Smooth muscle cell (in vitro differentiated cells): ENCODE data around the gene PTPN12. TPM values are rescaled to one million over a fixed set of nuclear protein-coding genes. Genes with fewer than 3 reads are reported as not detected.
A peak's percentile ranks its signal among the peaks of the same experiment; 100 is the strongest.

ENCODE experiments used
- DNase-seq: peaks from one replicate; lab custom pipeline; 2025; ENCODE audit not compliant: unreplicated experiment; lab: John Stamatoyannopoulos, UW
- H2AFZ ChIP-seq: fragments of 200-600 bp; sonication (generic); 2 replicates; pipeline ENCODE4 v1.6.0; 2016; ENCODE audit warnings: antibody characterized with exemption, low read depth, mild to moderate bottlenecking
- H3F3A ChIP-seq: fragments of 200-600 bp; sonication (generic); 2 replicates; pipeline ENCODE4 v1.6.0; 2017; ENCODE audit warnings: antibody characterized with exemption, low read depth
- H3K27ac ChIP-seq: fragments of 200-600 bp; sonication (generic); 2 replicates; pipeline ENCODE4 v1.5.1; 2016; ENCODE audit warnings: low read depth, mild to moderate bottlenecking
- H3K27me3 ChIP-seq: fragments of 200-600 bp; sonication (generic); 2 replicates; pipeline ENCODE4 v1.6.1; 2016; ENCODE audit warnings: low read depth, mild to moderate bottlenecking
- H3K36me3 ChIP-seq: fragments of 200-600 bp; sonication (generic); 2 replicates; pipeline ENCODE4 v1.5.1; 2016; ENCODE audit warnings: low read depth
- H3K4me1 ChIP-seq: fragments of 200-600 bp; sonication (generic); 2 replicates; pipeline ENCODE4 v1.5.1; 2016; ENCODE audit warnings: low read depth
- H3K4me2 ChIP-seq: fragments of 200-600 bp; sonication (generic); 2 replicates; pipeline ENCODE4 v1.6.0; 2016; ENCODE audit warnings: mild to moderate bottlenecking
- H3K4me3 ChIP-seq: fragments of 200-600 bp; sonication (generic); 2 replicates; pipeline ENCODE4 v1.5.1; 2016; ENCODE audit warnings: mild to moderate bottlenecking
- H3K79me2 ChIP-seq: fragments of 200-600 bp; sonication (generic); 2 replicates; pipeline ENCODE4 v1.6.0; 2016; ENCODE audit warnings: low read depth, mild to moderate bottlenecking
- H3K9ac ChIP-seq: fragments of 200-600 bp; sonication (generic); 2 replicates; pipeline ENCODE4 v1.6.0; 2016; ENCODE audit warnings: low read depth
- H3K9me3 ChIP-seq: fragments of 200-600 bp; sonication (generic); replicated peaks from 2 replicates; pipeline ENCODE4 v1.5.1; 2016; ENCODE audit warnings: low read depth
- H4K20me1 ChIP-seq: fragments of 200-600 bp; sonication (generic); 2 replicates; pipeline ENCODE4 v1.6.0; 2016; ENCODE audit warnings: low read depth
- WGBS: methylation state at CpG from one replicate; pipeline ENCODE4 v1.1.7; 2016; ENCODE audit warnings: low lambda C conversion rate; 5-methylcytosine and 5-hydroxymethylcytosine counted together
- polyA plus RNA-seq: library from polyadenylated mRNA; unstranded; fragments of >200 nt; fragmentation: Nextera tagmentation; extraction: Ambion mirVana; gene quantifications from 2 replicates; pipeline ENCODE4 v1.2.1, GENCODE V29; 2016
- total RNA-seq: library from RNA; depleted of rRNA; stranded (reverse); fragments of >200 nt; gene quantifications from 2 replicates; pipeline ENCODE4 v1.2.3, GENCODE V29; 2014
- TF ChIP-seq, protein P1 (sequence below): fragments of 200-600 bp; sonication (generic); IDR thresholded peaks from 2 replicates; pipeline ENCODE4 v1.5.1; 2017; ENCODE audit warnings: borderline replicate concordance, mild to moderate bottlenecking, antibody characterized with exemption; ENCODE audit not compliant: insufficient read depth, poor library complexity, severe bottlenecking

The PTPN12 gene
- 82.9 and 85.2 TPM in 2 replicates for total RNA-seq
- 12.3 and 20.7 TPM in 2 replicates for polyA plus RNA-seq

DNA sequence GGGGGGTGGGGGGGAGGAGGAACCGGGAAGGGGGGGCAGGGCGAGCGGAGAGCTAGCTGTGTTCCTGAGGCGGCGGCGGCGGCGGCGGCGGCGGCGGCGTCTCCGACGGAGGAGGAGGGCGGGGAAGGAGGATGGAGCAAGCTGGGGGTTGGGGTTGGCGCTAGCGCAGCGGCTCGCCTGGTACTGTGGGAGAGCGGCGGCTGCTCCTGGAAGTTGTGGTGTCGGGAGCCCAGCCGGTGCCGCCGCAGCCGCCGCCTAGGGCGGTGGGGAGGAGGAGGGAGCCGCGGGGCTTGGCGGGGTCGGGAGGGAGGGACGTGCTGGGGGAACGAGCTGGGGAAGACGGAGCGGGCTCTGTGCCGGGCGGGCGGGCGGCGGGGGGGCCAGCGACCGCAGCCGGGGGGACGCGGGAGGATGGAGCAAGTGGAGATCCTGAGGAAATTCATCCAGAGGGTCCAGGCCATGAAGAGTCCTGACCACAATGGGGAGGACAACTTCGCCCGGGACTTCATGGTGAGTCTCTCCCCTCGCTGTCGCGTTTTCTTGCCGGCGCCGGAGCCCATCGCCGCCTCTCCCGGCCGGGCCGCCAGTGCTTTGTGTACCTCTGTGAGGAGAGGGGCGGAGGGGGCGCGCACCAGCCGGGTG is at the start of gene PTPN12:
Gene PTPN12 (plus strand): TSS at position 160 of the 642 bp plus-strand sequence. CDS start 252 bp downstream, at position 412.
- peak within 1 kb of the TSS; percentile 92 for H3K4me2 ChIP-seq
- H3K27ac ChIP-seq = peak within 1 kb of the TSS; percentile 91
- peak within 1 kb of the TSS; percentile 90 for H3K9ac ChIP-seq
- H4K20me1 ChIP-seq = peaks cover 36% of the 10 kb centered on the region
- H3F3A ChIP-seq = peaks cover 10% of the 10 kb centered on the region
- no peaks in the 10 kb centered on the region for H3K27me3 ChIP-seq
- 0% methylated on average over 22 of the region's 64 CpGs for WGBS
- TF ChIP-seq, protein P1, sequence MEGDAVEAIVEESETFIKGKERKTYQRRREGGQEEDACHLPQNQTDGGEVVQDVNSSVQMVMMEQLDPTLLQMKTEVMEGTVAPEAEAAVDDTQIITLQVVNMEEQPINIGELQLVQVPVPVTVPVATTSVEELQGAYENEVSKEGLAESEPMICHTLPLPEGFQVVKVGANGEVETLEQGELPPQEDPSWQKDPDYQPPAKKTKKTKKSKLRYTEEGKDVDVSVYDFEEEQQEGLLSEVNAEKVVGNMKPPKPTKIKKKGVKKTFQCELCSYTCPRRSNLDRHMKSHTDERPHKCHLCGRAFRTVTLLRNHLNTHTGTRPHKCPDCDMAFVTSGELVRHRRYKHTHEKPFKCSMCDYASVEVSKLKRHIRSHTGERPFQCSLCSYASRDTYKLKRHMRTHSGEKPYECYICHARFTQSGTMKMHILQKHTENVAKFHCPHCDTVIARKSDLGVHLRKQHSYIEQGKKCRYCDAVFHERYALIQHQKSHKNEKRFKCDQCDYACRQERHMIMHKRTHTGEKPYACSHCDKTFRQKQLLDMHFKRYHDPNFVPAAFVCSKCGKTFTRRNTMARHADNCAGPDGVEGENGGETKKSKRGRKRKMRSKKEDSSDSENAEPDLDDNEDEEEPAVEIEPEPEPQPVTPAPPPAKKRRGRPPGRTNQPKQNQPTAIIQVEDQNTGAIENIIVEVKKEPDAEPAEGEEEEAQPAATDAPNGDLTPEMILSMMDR = no peak
- DNase-seq = no peak
- peak within 1 kb of the TSS; percentile 90 for H2AFZ ChIP-seq
- H3K36me3 ChIP-seq = no peaks in the 10 kb centered on the region
- peaks cover 22% of the 10 kb centered on the region for H3K4me1 ChIP-seq
- no peaks in the 10 kb centered on the region for H3K9me3 ChIP-seq
- H3K4me3 ChIP-seq = peak within 1 kb of the TSS; percentile 93
- peaks cover 50% of the 10 kb centered on the region for H3K79me2 ChIP-seq

DNA sequence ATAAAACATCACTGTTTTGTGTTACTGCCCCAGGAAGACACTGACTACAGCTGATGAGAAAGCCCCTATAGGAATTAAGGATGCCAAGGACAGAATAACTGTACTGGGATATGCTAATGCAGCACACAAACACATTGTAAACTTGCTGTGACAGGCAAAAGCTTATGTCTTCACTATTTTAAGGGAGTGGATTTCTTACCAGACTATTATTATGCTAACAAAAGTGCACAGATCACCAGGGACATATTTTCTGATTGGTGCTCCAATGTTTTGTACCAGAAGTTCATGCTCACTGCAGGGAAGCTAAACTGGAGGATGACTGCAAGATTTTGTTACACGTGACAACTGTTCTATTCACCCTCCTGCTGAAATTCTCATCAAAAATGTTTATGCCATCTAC is 48.1 kb upstream of the PTPN12 start:
- H3K36me3 ChIP-seq = no peaks in the 10 kb centered on the region
- H3K79me2 ChIP-seq = no peaks in the 10 kb centered on the region
- no peaks in the 10 kb centered on the region for H4K20me1 ChIP-seq
- TF ChIP-seq, protein P1 = no peak
- DNase-seq = no peak
- no peaks in the 10 kb centered on the region for H3F3A ChIP-seq
- no peaks in the 10 kb centered on the region for H3K4me1 ChIP-seq
- H3K9ac ChIP-seq = no peak overlapping the region
- H3K27ac ChIP-seq = no peak overlapping the region
- H3K27me3 ChIP-seq = no peaks in the 10 kb centered on the region
- 89% methylated on average over 1 of the region's 1 CpG for WGBS
- no peak overlapping the region for H2AFZ ChIP-seq
- H3K4me2 ChIP-seq = no peak overlapping the region
- H3K4me3 ChIP-seq = no peak overlapping the region
- no peaks in the 10 kb centered on the region for H3K9me3 ChIP-seq

DNA sequence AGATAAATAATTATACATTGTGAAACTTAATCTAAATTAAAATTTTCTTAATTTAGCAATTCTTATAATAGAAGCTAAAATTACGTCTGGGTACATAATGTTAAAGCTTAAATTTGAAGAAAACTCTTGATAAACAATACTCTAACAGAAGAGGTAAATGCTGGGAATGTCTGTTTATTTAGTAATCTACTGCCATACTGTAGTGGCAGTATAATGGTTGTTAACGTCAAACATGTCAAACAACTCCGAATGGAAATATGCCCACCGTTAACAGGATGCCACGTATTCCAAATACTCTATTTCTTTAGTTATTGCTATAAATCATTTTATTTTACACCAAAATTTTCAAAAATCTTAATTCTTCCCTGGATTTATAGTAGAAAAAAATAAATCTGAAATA is 40.0 kb upstream of the PTPN12 start:
- WGBS = 91% methylated on average over 5 of the region's 5 CpGs
- Histone ChIP-seq H2AFZ (no peak overlapping the region), H3K9ac (no peak overlapping the region), H4K20me1 (no peaks in the 10 kb centered on the region), H3K4me2 (no peak overlapping the region), H3K27ac (no peak overlapping the region), H3K79me2 (no peaks in the 10 kb centered on the region), H3K9me3 (no peaks in the 10 kb centered on the region), H3F3A (no peaks in the 10 kb centered on the region), H3K4me1 (no peaks in the 10 kb centered on the region), H3K4me3 (no peak overlapping the region), H3K36me3 (no peaks in the 10 kb centered on the region), H3K27me3 (no peaks in the 10 kb centered on the region)
- TF ChIP-seq, protein P1 = no peak
- no peak for DNase-seq

DNA sequence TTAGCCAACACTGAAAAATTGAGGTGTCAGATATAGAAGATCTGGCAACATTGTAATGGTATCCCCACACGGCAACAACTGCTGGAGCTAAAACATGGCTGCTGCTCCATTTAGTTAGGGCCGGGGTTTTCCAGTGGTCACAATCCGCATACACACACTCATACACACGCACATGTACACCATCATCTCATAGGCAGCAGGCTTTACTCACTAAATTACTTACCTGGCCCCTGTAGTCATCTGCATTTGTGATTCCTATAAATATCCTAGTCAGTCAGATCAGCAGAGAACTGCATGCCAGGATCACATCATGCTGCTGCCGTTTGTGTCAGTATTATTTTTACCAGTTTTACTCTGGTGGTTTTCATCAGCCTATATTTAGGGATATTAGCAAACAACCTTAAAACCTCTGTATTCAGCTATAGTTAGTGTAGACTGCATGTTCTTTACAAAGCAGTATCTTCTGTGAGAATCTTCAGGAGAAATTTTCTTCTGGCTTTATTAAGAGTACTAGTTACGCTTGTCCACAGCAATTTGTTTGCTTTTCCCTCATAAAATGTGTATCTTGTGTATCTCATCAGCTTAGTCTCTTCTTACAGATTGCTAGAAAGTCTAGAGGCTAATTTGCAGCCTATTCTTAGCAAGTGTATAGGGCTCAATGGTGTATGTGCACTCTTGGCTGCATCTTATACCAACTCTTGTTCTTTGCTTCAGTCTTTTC is 38.3 kb upstream of the PTPN12 start:
- Histone ChIP-seq H4K20me1 (no peaks in the 10 kb centered on the region), H2AFZ (no peak overlapping the region), H3K4me2 (no peak overlapping the region), H3K79me2 (no peaks in the 10 kb centered on the region), H3K9ac (no peak overlapping the region), H3K4me1 (no peaks in the 10 kb centered on the region), H3K9me3 (no peaks in the 10 kb centered on the region), H3F3A (no peaks in the 10 kb centered on the region), H3K4me3 (no peak overlapping the region), H3K27ac (no peak overlapping the region), H3K36me3 (no peaks in the 10 kb centered on the region), H3K27me3 (no peaks in the 10 kb centered on the region)
- DNase-seq = no peak
- TF ChIP-seq, protein P1 = no peak
- 88% methylated on average over 6 of the region's 6 CpGs for WGBS
